ENCODE results near the gene IL1F10.

GRCh38 chr2:113120861-113121260 is 53.1 kb downstream of the IL1F10 start:
- TF ChIP-seq TARDBP (CRISPR knock-in tag; IDR thresholded peaks at IDR 0.05) (no peak), ZNF124 (CRISPR knock-in tag; IDR thresholded peaks at IDR 0.05) (no peak), SNAI1 (CRISPR knock-in tag; IDR thresholded peaks at IDR 0.05; ENCODE audit: borderline replicate concordance) (no peak), SMC3 (IDR thresholded peaks at IDR 0.05; ENCODE audit: low read length) (no peak), HMG20B (CRISPR knock-in tag; conservative IDR thresholded peaks at IDR 0.05) (no peak), FOXC1 (CRISPR knock-in tag; IDR thresholded peaks at IDR 0.05; ENCODE audit: borderline replicate concordance) (no peak), ESRRA (CRISPR knock-in tag; IDR thresholded peaks at IDR 0.05; ENCODE audit: low read depth) (no peak), HINFP (CRISPR knock-in tag; IDR thresholded peaks at IDR 0.05; ENCODE audit: low read depth) (no peak), ZNF530 (CRISPR knock-in tag; IDR thresholded peaks at IDR 0.05; ENCODE audit: low read depth) (no peak), ZNF121 (CRISPR knock-in tag; IDR thresholded peaks at IDR 0.05) (no peak), RARG (CRISPR knock-in tag; IDR thresholded peaks at IDR 0.05; ENCODE audit: low read depth) (no peak), ZNF234 (CRISPR knock-in tag; conservative IDR thresholded peaks at IDR 0.05) (no peak)

Measured in HepG2 (cell line).